K562 (cell line): Measurements from ENCODE around the gene SCAMP2. TPM values are rescaled to one million over a fixed set of nuclear protein-coding genes. Genes with fewer than 3 reads are reported as not detected.

Source experiments
- ATAC-seq: fragments of 200-7000 bp; cut with Tn5 transposase; 3 replicates; pipeline ENCODE4 v1.9.1; 2020; ENCODE audit warnings: moderate library complexity
- BruUV-seq: library from RNA; stranded (reverse); fragments of 400-500 nt; replicated peaks from 2 replicates; lab custom pipeline; 2021; lab: Mats Ljungman, UMichigan
- CTCF ChIA-PET: fragments of 300-600 bp; formaldehyde crosslinking; extraction: SDS; loops from one replicate; lab custom pipeline; 2021; ENCODE audit warnings: low intra/inter-chr PET ratio; lab: Yijun Ruan, JAX
- POLR2A ChIA-PET: fragments of 300-600, 350-650 bp; sonication (Branson Sonifier 250); formaldehyde crosslinking; extraction: SDS; loops from one replicate; lab custom pipeline; 2021; ENCODE audit warnings: antibody characterized with exemption, inconsistent platforms; lab: Yijun Ruan, JAX
- DNase-seq, 4 experiments: peaks; one replicate each; pipeline versions ENCODE4 v3.0.0 to v3.0.0-alpha.2; 2011 to 2018; ENCODE audit warnings: low spot score in 3 of 4, mixed read lengths in 3 of 4; ENCODE audit errors: extremely low read depth in 1 of 4
- FAIRE-seq: peaks from 2 replicates; lab custom pipeline; 2011; peaks lifted over from hg19 to GRCh38; lab: Jason Lieb, UNC
- H2AFZ ChIP-seq: 2 replicates; pipeline ENCODE4 v1.6.0; 2011; ENCODE audit warnings: low read depth, low read length, control low read depth, inconsistent platforms
- H3K27ac ChIP-seq: fragments of 200-600 bp; 3 replicates; pipeline ENCODE4 v1.8.0; 2011; ENCODE audit warnings: low read depth, mild to moderate bottlenecking, control low read depth, inconsistent platforms, low read length, moderate library complexity, mixed read lengths; ENCODE audit errors: extremely low read depth
- H3K27me3 ChIP-seq, 2 experiments: fragments of 300-600 bp in 1 of 2; 2 replicates in 1 of 2; 3 replicates in 1 of 2; pipeline versions ENCODE4 v1.6.0 to v1.8.0; 2011; ENCODE audit warnings: inconsistent platforms in 2 of 2, low read length in 2 of 2, mild to moderate bottlenecking in 1 of 2, mixed read lengths in 1 of 2, moderate library complexity in 1 of 2; ENCODE audit not compliant: control insufficient read depth in 2 of 2, insufficient read depth in 2 of 2
- H3K36me3 ChIP-seq: fragments of 300-600 bp; 3 replicates; pipeline ENCODE4 v1.8.0; 2011; ENCODE audit warnings: mild to moderate bottlenecking, low read length, inconsistent platforms; ENCODE audit not compliant: control insufficient read depth, insufficient read depth
- H3K4me1 ChIP-seq, 2 experiments: fragments of 200-600 bp in 1 of 2; replicated peaks in 1 of 2; 2 replicates in 1 of 2; 3 replicates in 1 of 2; pipeline versions ENCODE4 v1.5.1 to v1.8.0; 2011; ENCODE audit warnings: inconsistent platforms in 2 of 2, low read length in 2 of 2, mild to moderate bottlenecking in 1 of 2, mixed read lengths in 1 of 2, moderate library complexity in 1 of 2; ENCODE audit not compliant: control insufficient read depth in 2 of 2, insufficient read depth in 2 of 2
- H3K4me2 ChIP-seq: 2 replicates; pipeline ENCODE4 v1.6.1; 2011; ENCODE audit warnings: low read length, control low read depth, inconsistent platforms, mixed read lengths; ENCODE audit not compliant: insufficient read depth
- H3K4me3 ChIP-seq: fragments of 200-600 bp; sonication (generic), shearing (Covaris generic); 2 replicates; pipeline ENCODE4 v1.5.1; 2016; ENCODE audit warnings: control low read depth, inconsistent platforms
- H3K79me2 ChIP-seq: fragments of 200-600 bp; 3 replicates; pipeline ENCODE4 v1.8.0; 2011; ENCODE audit warnings: low read length, inconsistent platforms; ENCODE audit not compliant: control insufficient read depth, insufficient read depth
- H3K9ac ChIP-seq, 2 experiments: 2 replicates each; pipeline versions ENCODE4 v1.6.0 to v1.6.1; 2011; ENCODE audit warnings: low read depth in 2 of 2, low read length in 2 of 2, control low read depth in 1 of 2, inconsistent platforms in 1 of 2, mild to moderate bottlenecking in 1 of 2, mixed read lengths in 1 of 2; ENCODE audit not compliant: insufficient read depth in 1 of 2
- H3K9me1 ChIP-seq: one replicate; pipeline ENCODE4 v1.6.0; 2011; ENCODE audit warnings: inconsistent platforms, mild to moderate bottlenecking, low read length, moderate library complexity; ENCODE audit not compliant: control insufficient read depth, insufficient read depth
- H3K9me3 ChIP-seq: replicated peaks from 2 replicates; pipeline ENCODE4 v1.5.1; 2011; ENCODE audit warnings: low read depth, low read length, inconsistent platforms; ENCODE audit not compliant: control insufficient read depth, insufficient read depth
- H4K20me1 ChIP-seq: replicated peaks from 2 replicates; pipeline ENCODE4 v1.6.1; 2011; ENCODE audit warnings: low read length, inconsistent platforms, mixed read lengths; ENCODE audit not compliant: control insufficient read depth, insufficient read depth
- NFRKB ChIP-seq: fragments of 450-650 bp; IDR thresholded peaks from 2 replicates; pipeline ENCODE4 v1.6.1; 2016; ENCODE audit warnings: low read depth
- RBM17 ChIP-seq: fragments of 200-400 bp; formaldehyde crosslinking; IDR thresholded peaks from 2 replicates; pipeline ENCODE4 v1.6.1; 2017; ENCODE audit warnings: low read depth, mild to moderate bottlenecking, low read length, borderline replicate concordance
- TAF1 ChIP-seq: IDR thresholded peaks from 2 replicates; pipeline ENCODE4 v1.6.1; 2011; ENCODE audit warnings: mild to moderate bottlenecking, low read length, moderate library complexity; ENCODE audit not compliant: insufficient read depth, control insufficient read depth, severe bottlenecking; ENCODE audit errors: extremely low read depth
- ZFP36 ChIP-seq: fragments of 150-350 bp; IDR thresholded peaks from 2 replicates; pipeline ENCODE4 v1.6.1; 2018; ENCODE audit warnings: low read length, low read depth; ENCODE audit not compliant: partially characterized antibody
- ZNF146 ChIP-seq: IDR thresholded peaks from one replicate; pipeline ENCODE4 v1.6.1; 2018; ENCODE audit warnings: missing compliant biosample characterization; ENCODE audit not compliant: unreplicated experiment
- ZNF197 ChIP-seq: fragments of 200-800 bp; sonication (Bioruptor generic); IDR thresholded peaks from 2 replicates; pipeline ENCODE4 v1.6.1; 2016; ENCODE audit warnings: low read depth, missing genetic modification characterization, missing compliant biosample characterization
- ZNF76 ChIP-seq: fragments of 250-450 bp; sonication (Bioruptor Pico); IDR thresholded peaks from 2 replicates; pipeline ENCODE4 v1.4.0; 2020; ENCODE audit warnings: mild to moderate bottlenecking, moderate library complexity, borderline replicate concordance
- WGBS: fragments of 100-300 bp; shearing (Covaris generic); methylation state at CpG from one replicate; pipeline ENCODE4 v1.1.6; 2016; ENCODE audit warnings: low coverage, mixed read lengths; ENCODE audit not compliant: insufficient coverage; ENCODE audit errors: missing lambda C conversion rate; 5-methylcytosine and 5-hydroxymethylcytosine counted together
- in situ Hi-C: fragments of 300-500 bp; cut with MboI; formaldehyde crosslinking; loops from 4 replicates; pipeline ENCODE4 v1.15.0; 2018; ENCODE audit warnings: inconsistent platforms, mixed read lengths
- intact Hi-C: fragments of 100-400 bp; cut with micrococcal nuclease; formaldehyde crosslinking; loops from 2 replicates; pipeline ENCODE4 v1.14.2; 2022
- polyA plus RNA-seq, 8 experiments: library from polyadenylated mRNA; depleted of rRNA in 4 of 8; stranded (reverse) in 5 of 8; unstranded in 3 of 8; fragments of >200 nt; fragmentation: Nextera tagmentation in 2 of 8; fragmentation: Illumina TruSeq in 1 of 8; extraction: Ambion mirVana in 2 of 8; extraction: Trizol in 1 of 8; gene quantifications; 2 replicates each; pipeline versions ENCODE4 v1.2.1 to v1.2.3, GENCODE V29; 2011 to 2014; ENCODE audit warnings: inconsistent platforms in 1 of 8, missing spikeins in 1 of 8
- total RNA-seq, 7 experiments: library from RNA; depleted of rRNA in 6 of 7; stranded (reverse); fragments of >200 nt in 6 of 7; fragmentation: Illumina TruSeq in 2 of 7; extraction: Trizol in 2 of 7; gene quantifications; 2 replicates each; pipeline versions ENCODE4 v1.2.1 to v1.2.3, GENCODE V29; 2011 to 2021; ENCODE audit warnings: low replicate concordance in 1 of 7

Gene SCAMP2
- total and polyA plus RNA-seq, 9 of the 15 experiments (the other 6 are each of a cell fraction or from before 2014, with no cell fraction given), result 5.9 to 61.1 (median 20.1) TPM

DNA sequence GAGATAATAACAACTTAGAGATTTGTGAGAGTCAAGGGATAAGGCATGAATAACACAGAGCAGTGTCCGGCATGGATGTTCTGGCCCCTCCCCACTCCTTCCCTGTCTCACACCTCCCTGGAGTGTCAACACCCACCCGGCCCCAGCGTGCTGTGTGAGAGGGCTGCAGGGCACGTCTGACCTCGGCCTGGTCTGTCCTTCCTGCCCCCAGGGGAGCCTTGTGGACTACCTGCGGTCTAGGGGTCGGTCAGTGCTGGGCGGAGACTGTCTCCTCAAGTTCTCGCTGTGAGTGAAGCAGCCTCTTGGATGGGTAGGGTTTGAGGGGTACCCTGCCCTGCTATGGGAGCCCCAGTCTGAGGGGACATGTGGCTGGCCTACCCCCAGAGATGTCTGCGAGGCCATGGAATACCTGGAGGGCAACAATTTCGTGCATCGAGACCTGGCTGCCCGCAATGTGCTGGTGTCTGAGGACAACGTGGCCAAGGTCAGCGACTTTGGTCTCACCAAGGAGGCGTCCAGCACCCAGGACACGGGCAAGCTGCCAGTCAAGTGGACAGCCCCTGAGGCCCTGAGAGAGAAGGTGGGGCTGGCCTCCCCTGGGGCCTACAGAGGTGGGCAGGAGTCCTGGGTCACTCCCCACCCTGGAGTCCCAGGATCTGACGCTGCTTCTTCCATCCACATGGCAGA lies 71.7 kb downstream of the SCAMP2 start:
- ChIA-PET CTCF (interaction anchor here (0.6 to 2.3 kb wide), 3 partner anchors 31 to 428 kb away, joined by 4 to 41 read pairs (median 4); no protein-coding TSS in a partner anchor), POLR2A (interaction anchor here (0.5 kb wide), 1 partner anchor 100 kb away, joined by 3 read pairs; no protein-coding TSS in a partner anchor)
- H3K9me1 ChIP-seq, result peaks cover 10% of the 10 kb centered on the region
- no TSS peak for BruUV-seq
- DNase-seq (no peak), FAIRE-seq (no peak), ATAC-seq (no peak)
- peaks cover 0 to 43% of the 10 kb centered on the region in 2 experiments; a peak in 3 of 5 replicates for H3K4me1 ChIP-seq
- TF ChIP-seq RBM17, result no peak
- TF ChIP-seq ZFP36, result no peak
- TF ChIP-seq NFRKB, result no peak
- no peak for TF ChIP-seq ZNF76 (CRISPR knock-in tag)
- TF ChIP-seq ZNF146, result no peak
- TF ChIP-seq ZNF197 (CRISPR knock-in tag), result no peak
- no peak for TF ChIP-seq TAF1
- intact Hi-C loops, result no loop called here
- H3K36me3 ChIP-seq, result peaks cover 65% of the 10 kb centered on the region; the same call in 2 of the 3 replicates
- peaks cover 14% of the 10 kb centered on the region for H4K20me1 ChIP-seq
- H3K27ac ChIP-seq, result no peak overlapping the region
- 86% methylated on average over 16 of the region's 18 CpGs for WGBS
- no peaks in the 10 kb centered on the region; the same call in 2 of the 3 replicates for H3K79me2 ChIP-seq
- H3K4me2 ChIP-seq, result no peak overlapping the region
- in situ Hi-C loops, result no loop called here
- H3K4me3 ChIP-seq, result no peak overlapping the region
- no peaks in the 10 kb centered on the region for H3K9me3 ChIP-seq
- no peaks in the 10 kb centered on the region for H3K27me3 ChIP-seq
- peak overlapping the region in 1 of 2 experiments; percentile 58; a peak in 1 of 4 replicates for H3K9ac ChIP-seq
- no peak overlapping the region for H2AFZ ChIP-seq
